Measurements from ENCODE around the gene TSR3. TPM values are rescaled to one million over a fixed set of nuclear protein-coding genes. Genes with fewer than 3 reads are reported as not detected.

Gene TSR3
- total RNA-seq, 1 experiment from 2014 or later = 117 TPM

GRCh38 chr16:1372292-1372950 lies 20.7 kb upstream of the TSR3 start:
- Histone ChIP-seq H3K36me3 (ENCODE audit: low read depth, low read length) (no peaks in the 10 kb centered on the region), H3K4me3 (ENCODE audit: low read length) (no peak overlapping the region), H3K9me2 (replicated peaks; ENCODE audit: low read length) (no peaks in the 10 kb centered on the region), H3K9ac (ENCODE audit: low read length) (no peak overlapping the region), H2AFZ (ENCODE audit: low read length) (no peak overlapping the region), H3K4me1 (ENCODE audit: insufficient read depth, low read length) (peaks cover 3% of the 10 kb centered on the region), H3K4me2 (ENCODE audit: low read length) (no peak overlapping the region), H3K9me3 (ENCODE audit: low read length) (no peaks in the 10 kb centered on the region), H3F3A (ENCODE audit: low read length, unreplicated experiment) (no peaks in the 10 kb centered on the region), H3K27ac (ENCODE audit: low read length) (no peak overlapping the region), H4K20me1 (ENCODE audit: low read length) (peaks cover 1% of the 10 kb centered on the region; the same call in 1 of the 2 replicates), H3K79me2 (ENCODE audit: low read length) (peaks cover 28% of the 10 kb centered on the region), H3K27me3 (ENCODE audit: low read length) (no peaks in the 10 kb centered on the region)
- BruUV-seq (replicated peaks) = no TSS peak
- DNase-seq = no peak
- no peak for ATAC-seq
- intact Hi-C loops (cut with micrococcal nuclease) = no loop called here
- TF ChIP-seq EZH2phosphoT487 (IDR thresholded peaks at IDR 0.05; ENCODE audit: borderline replicate concordance, low read length) (no peak), EZH2 (IDR thresholded peaks at IDR 0.05; ENCODE audit: low read length, unreplicated experiment) (no peak), CTCF (conservative IDR thresholded peaks at IDR 0.05; ENCODE audit: low read depth, low read length) (no peak)
- ChIA-PET POLR2A (ENCODE audit: unreplicated experiment) (no interaction called here), CTCF (no interaction called here)

- Histone ChIP-seq H3K36me3 (ENCODE audit: low read depth, low read length) (no peaks in the 10 kb centered on the region), H3K27me3 (ENCODE audit: low read length) (no peaks in the 10 kb centered on the region), H3K4me2 (ENCODE audit: low read length) (no peak overlapping the region), H3F3A (ENCODE audit: low read length, unreplicated experiment) (no peaks in the 10 kb centered on the region), H3K4me3 (ENCODE audit: low read length) (no peak overlapping the region), H3K9ac (ENCODE audit: low read length) (no peak overlapping the region), H3K9me3 (ENCODE audit: low read length) (no peaks in the 10 kb centered on the region), H3K79me2 (ENCODE audit: low read length) (peaks cover 17% of the 10 kb centered on the region), H2AFZ (ENCODE audit: low read length) (no peak overlapping the region), H4K20me1 (ENCODE audit: low read length) (no peaks in the 10 kb centered on the region), H3K27ac (ENCODE audit: low read length) (no peak overlapping the region), H3K9me2 (replicated peaks; ENCODE audit: low read length) (no peaks in the 10 kb centered on the region), H3K4me1 (ENCODE audit: insufficient read depth, low read length) (no peaks in the 10 kb centered on the region)
- ChIA-PET POLR2A (ENCODE audit: unreplicated experiment) (no interaction called here), CTCF (no interaction called here)
- no peak for TF ChIP-seq EZH2phosphoT487 (IDR thresholded peaks at IDR 0.05; ENCODE audit: borderline replicate concordance, low read length)
- TF ChIP-seq CTCF (conservative IDR thresholded peaks at IDR 0.05; ENCODE audit: low read depth, low read length) = no peak
- TF ChIP-seq EZH2 (IDR thresholded peaks at IDR 0.05; ENCODE audit: low read length, unreplicated experiment) = no peak
- ATAC-seq (no peak), DNase-seq (no peak)
- no TSS peak for BruUV-seq (replicated peaks)
- intact Hi-C loops (cut with micrococcal nuclease) = no loop called here
These were observed 19.6 kb upstream of the TSR3 start for GRCh38 chr16:1371054-1371978.
